ENCODE data around the gene WDR93. TPM values are rescaled to one million over a fixed set of nuclear protein-coding genes. Genes with fewer than 3 reads are reported as not detected.
"Not testable (repeated sequence)": the region's sequence is repeated elsewhere in the genome, so short reads cannot be mapped to it uniquely, and the experiment has no call there.

Gene WDR93
- polyA plus RNA-seq, 2 of the 4 experiments (the other 2 are of a cell fraction): 0.10 to 0.26 TPM

- DNase-seq (ENCODE audit: low read depth in 1 of 2, low spot score in 1 of 2) (no peak), FAIRE-seq (no peak), ATAC-seq (no peak)
- ChIA-PET CTCF (interaction anchor here (0.5 to 2.1 kb wide), 9 partner anchors 8 to 96 kb away, joined by 3 to 13 read pairs (median 4); no protein-coding TSS in a partner anchor), POLR2A (interaction anchor here (1.1 kb wide), 1 partner anchor 113 kb away, joined by 3 read pairs; the partner anchor contains the start of gene AP3S2)
- TF ChIP-seq HMGXB4 (CRISPR knock-in tag; IDR thresholded peaks at IDR 0.05; ENCODE audit: borderline replicate concordance) (no peak), MAFK (IDR thresholded peaks at IDR 0.05; ENCODE audit: partially characterized antibody) (peak; percentile 79), PHF8 (IDR thresholded peaks at IDR 0.05; ENCODE audit: borderline replicate concordance, low read depth) (no peak), CHD4 (IDR thresholded peaks at IDR 0.05; ENCODE audit: borderline replicate concordance) (no peak)
- 83% methylated on average over 6 of the region's 6 CpGs for WGBS (ENCODE audit: missing lambda C conversion rate)
- H3K9me3 ChIP-seq: no peaks in the 10 kb centered on the region
- peak overlapping the region in 1 of 2 experiments; percentile 16; a peak in 3 of 6 replicates for H3K27ac ChIP-seq
- H3K4me2 ChIP-seq: no peak overlapping the region
- no peak overlapping the region for H3K4me3 ChIP-seq
- H3K4me1 ChIP-seq: peaks cover 36% of the 10 kb centered on the region
Observed at GRCh38 chr15:89780601-89781000, 90.0 kb downstream of the WDR93 start.

- 0 out of 6 replicates have a peak, but pooled peaks of 1 of the 2 experiments have one; percentile 1 for ATAC-seq
- ChIA-PET CTCF (interaction anchor here (0.6 to 2.1 kb wide), 10 partner anchors 8 to 96 kb away, joined by 3 to 13 read pairs (median 4); no protein-coding TSS in a partner anchor), POLR2A (interaction anchor here (1.1 kb wide), 1 partner anchor 113 kb away, joined by 3 read pairs; the partner anchor contains the start of gene AP3S2)
- 55% methylated on average over 6 of the region's 6 CpGs for WGBS (ENCODE audit: missing lambda C conversion rate)
- Histone ChIP-seq H3K4me2 (no peak overlapping the region), H3K4me1 (peaks cover 37% of the 10 kb centered on the region), H3K9me3 (no peaks in the 10 kb centered on the region), H3K27ac (peak overlapping the region in 1 of 2 experiments; percentile 16; a peak in 4 of 6 replicates), H3K4me3 (no peak overlapping the region)
- TF ChIP-seq MYC (IDR thresholded peaks at IDR 0.05; ENCODE audit: borderline replicate concordance, low read length) (no peak), RFX5 (IDR thresholded peaks at IDR 0.05) (no peak), FOXS1 (CRISPR knock-in tag; IDR thresholded peaks at IDR 0.05) (no peak), GATA3 (IDR thresholded peaks at IDR 0.05; ENCODE audit: borderline replicate concordance) (no peak), FOSB (CRISPR knock-in tag; IDR thresholded peaks at IDR 0.05) (no peak), CHD2 (IDR thresholded peaks at IDR 0.05; ENCODE audit: low read length, partially characterized antibody) (no peak), NR3C1 (IDR thresholded peaks at IDR 0.05) (no peak), BCL3 (IDR thresholded peaks at IDR 0.05) (no peak), SREBF2 (IDR thresholded peaks at IDR 0.05) (no peak)
- no peak for FAIRE-seq
- DNase-seq (ENCODE audit: low read depth in 1 of 2, low spot score in 1 of 2): peak in 1 of 2 experiments; percentile 36
Observed at GRCh38 chr15:89781055-89781454, 90.4 kb downstream of the WDR93 start.

- H3K4me2 ChIP-seq: peak overlapping the region; percentile 19; the same call in 1 of the 3 replicates
- H3K4me3 ChIP-seq: no peak overlapping the region
- WGBS (ENCODE audit: missing lambda C conversion rate): 73% methylated on average over 15 of the region's 15 CpGs
- ATAC-seq (peak in 1 of 2 experiments; percentile 31; a peak in 3 of 6 replicates), DNase-seq (ENCODE audit: low read depth in 1 of 2, low spot score in 1 of 2) (no peak), FAIRE-seq (no peak)
- peaks cover 37% of the 10 kb centered on the region for H3K4me1 ChIP-seq
- H3K9me3 ChIP-seq: peaks cover 6% of the 10 kb centered on the region; the same call in 1 of the 3 replicates
- peak overlapping the region; percentile 8 to 27; a peak in 3 of 6 replicates for H3K27ac ChIP-seq
- TF ChIP-seq BCL3 (IDR thresholded peaks at IDR 0.05) (no peak), ZNF302 (CRISPR knock-in tag; IDR thresholded peaks at IDR 0.05) (peak; percentile 39; the same call in 1 of the 2 replicates), FOXS1 (CRISPR knock-in tag; IDR thresholded peaks at IDR 0.05) (peak; percentile 81; the same call in 1 of the 2 replicates), ATOH8 (CRISPR knock-in tag; IDR thresholded peaks at IDR 0.05; ENCODE audit: low read depth) (peak; percentile 94; the same call in 1 of the 2 replicates), GATA3 (IDR thresholded peaks at IDR 0.05; ENCODE audit: borderline replicate concordance) (no peak), MAFK (IDR thresholded peaks at IDR 0.05; ENCODE audit: partially characterized antibody) (peak; percentile 23), HOXB5 (CRISPR knock-in tag; IDR thresholded peaks at IDR 0.05) (peak; percentile 73; the same call in 1 of the 2 replicates), HOXB13 (CRISPR knock-in tag; IDR thresholded peaks at IDR 0.05; ENCODE audit: low read depth) (peak; percentile 89; the same call in 1 of the 2 replicates)
- POLR2A ChIA-PET: no interaction called here
- CTCF ChIA-PET: interaction anchor here (0.6 to 2.7 kb wide), 11 partner anchors 9 to 93 kb away, joined by 3 to 18 read pairs (median 5); partner anchors contain the start of gene MESP1
Observed at GRCh38 chr15:89781891-89782618, 91.4 kb downstream of the WDR93 start.

- Histone ChIP-seq H3K4me1 (peaks cover 37% of the 10 kb centered on the region), H3K4me2 (peak overlapping the region; percentile 19; the same call in 1 of the 3 replicates), H3K27ac (peak overlapping the region in 1 of 2 experiments; percentile 8; a peak in 2 of 6 replicates)
- ATAC-seq; DNase-seq (ENCODE audit: low read depth in 1 of 2, low spot score in 1 of 2); POLR2A ChIA-PET; H3K9me3 ChIP-seq; H3K4me3 ChIP-seq; FAIRE-seq: not testable (repeated sequence)
- CTCF ChIA-PET: interaction anchor here (2.0 to 3.1 kb wide), 5 partner anchors 9 to 92 kb away, joined by 5 to 19 read pairs (median 18); partner anchors contain the start of gene MESP1
- 91% methylated on average over 9 of the region's 9 CpGs for WGBS (ENCODE audit: missing lambda C conversion rate)
Observed at GRCh38 chr15:89782619-89782950, 92.0 kb downstream of the WDR93 start.

All from A549 (cell line).